ENCODE measurements around the gene PALM. TPM values are rescaled to one million over a fixed set of nuclear protein-coding genes. Genes with fewer than 3 reads are reported as not detected.

Gene PALM
- total RNA-seq, 1 experiment from 2014 or later, result 10.8 TPM

DNA sequence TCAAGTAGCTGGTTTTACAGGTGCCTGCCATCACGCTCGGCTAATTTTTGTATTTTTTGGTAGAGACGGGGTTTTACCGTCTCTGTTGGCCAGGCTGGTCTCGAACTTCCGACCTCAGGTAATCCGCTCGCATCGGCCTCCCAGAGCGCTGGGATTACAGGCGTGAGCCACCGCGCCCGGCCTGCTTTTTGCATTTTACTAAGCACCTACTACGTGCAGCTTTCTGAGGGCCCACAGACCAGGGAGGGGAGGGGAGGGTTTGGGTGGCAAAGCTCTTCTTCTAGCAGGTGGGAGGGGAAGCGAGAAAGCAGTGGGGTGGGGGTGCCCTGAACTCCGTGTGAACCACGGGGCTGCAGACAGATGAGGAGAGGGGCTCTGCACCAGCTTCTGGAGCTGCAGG, 15.0 kb downstream of the PALM start:
- Histone ChIP-seq H3K27me3 (ENCODE audit: low read length) (no peaks in the 10 kb centered on the region), H3K9me3 (ENCODE audit: low read length) (no peaks in the 10 kb centered on the region), H3K4me2 (ENCODE audit: low read length) (no peak overlapping the region), H3K36me3 (ENCODE audit: low read depth, low read length) (no peaks in the 10 kb centered on the region), H3K4me1 (ENCODE audit: insufficient read depth, low read length) (no peaks in the 10 kb centered on the region), H4K20me1 (ENCODE audit: low read length) (no peaks in the 10 kb centered on the region), H3F3A (ENCODE audit: low read length, unreplicated experiment) (no peaks in the 10 kb centered on the region), H3K27ac (ENCODE audit: low read length) (no peak overlapping the region), H3K79me2 (ENCODE audit: low read length) (no peaks in the 10 kb centered on the region), H3K9ac (ENCODE audit: low read length) (no peak overlapping the region), H2AFZ (ENCODE audit: low read length) (no peak overlapping the region), H3K9me2 (replicated peaks; ENCODE audit: low read length) (no peaks in the 10 kb centered on the region), H3K4me3 (ENCODE audit: low read length) (no peak overlapping the region)
- ATAC-seq (no peak), DNase-seq (no peak)
- TF ChIP-seq, protein P1, sequence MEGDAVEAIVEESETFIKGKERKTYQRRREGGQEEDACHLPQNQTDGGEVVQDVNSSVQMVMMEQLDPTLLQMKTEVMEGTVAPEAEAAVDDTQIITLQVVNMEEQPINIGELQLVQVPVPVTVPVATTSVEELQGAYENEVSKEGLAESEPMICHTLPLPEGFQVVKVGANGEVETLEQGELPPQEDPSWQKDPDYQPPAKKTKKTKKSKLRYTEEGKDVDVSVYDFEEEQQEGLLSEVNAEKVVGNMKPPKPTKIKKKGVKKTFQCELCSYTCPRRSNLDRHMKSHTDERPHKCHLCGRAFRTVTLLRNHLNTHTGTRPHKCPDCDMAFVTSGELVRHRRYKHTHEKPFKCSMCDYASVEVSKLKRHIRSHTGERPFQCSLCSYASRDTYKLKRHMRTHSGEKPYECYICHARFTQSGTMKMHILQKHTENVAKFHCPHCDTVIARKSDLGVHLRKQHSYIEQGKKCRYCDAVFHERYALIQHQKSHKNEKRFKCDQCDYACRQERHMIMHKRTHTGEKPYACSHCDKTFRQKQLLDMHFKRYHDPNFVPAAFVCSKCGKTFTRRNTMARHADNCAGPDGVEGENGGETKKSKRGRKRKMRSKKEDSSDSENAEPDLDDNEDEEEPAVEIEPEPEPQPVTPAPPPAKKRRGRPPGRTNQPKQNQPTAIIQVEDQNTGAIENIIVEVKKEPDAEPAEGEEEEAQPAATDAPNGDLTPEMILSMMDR (conservative IDR thresholded peaks at IDR 0.05; ENCODE audit: low read depth, low read length), result no peak
- TF ChIP-seq EZH2phosphoT487 (IDR thresholded peaks at IDR 0.05; ENCODE audit: borderline replicate concordance, low read length) (no peak), EZH2 (IDR thresholded peaks at IDR 0.05; ENCODE audit: low read length, unreplicated experiment) (no peak)
- no TSS peak for BruUV-seq (replicated peaks)
- CTCF ChIA-PET, result no interaction called here
- intact Hi-C loops (cut with micrococcal nuclease), result no loop called here
- POLR2A ChIA-PET (ENCODE audit: unreplicated experiment), result no interaction called here

DNA sequence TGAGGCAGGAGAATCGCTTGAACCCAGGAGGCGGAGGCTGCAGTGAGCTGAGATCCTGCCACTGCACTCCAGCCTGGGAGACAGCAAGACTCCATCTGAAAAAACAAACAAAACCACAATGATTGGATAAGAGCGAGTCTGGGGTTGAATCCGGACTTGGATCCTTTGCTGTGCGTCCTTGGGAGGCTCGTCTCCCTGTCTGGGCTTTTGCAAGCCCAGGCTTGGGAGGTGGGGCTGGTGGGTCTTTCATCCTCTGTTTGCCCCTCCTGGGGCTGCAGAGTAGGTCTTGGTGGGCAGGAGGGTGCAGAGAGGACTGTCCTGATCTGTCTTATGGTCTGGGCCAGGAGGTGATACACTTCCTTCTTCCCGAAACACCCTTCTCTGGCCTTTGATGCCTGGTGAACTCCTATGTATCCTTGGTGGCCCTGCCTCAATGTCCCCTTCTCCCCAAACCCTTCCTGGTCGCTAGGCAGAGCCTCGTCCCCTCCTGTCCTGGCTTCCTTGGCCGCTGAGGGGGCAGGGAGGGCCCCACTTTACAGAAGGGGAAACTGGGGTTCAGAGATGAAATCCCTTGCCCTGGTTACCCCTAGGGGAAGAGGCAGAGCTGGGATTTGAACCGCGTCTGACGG, 16.8 kb downstream of the PALM start:
- no peak overlapping the region for H3K4me2 ChIP-seq (ENCODE audit: low read length)
- intact Hi-C loops (cut with micrococcal nuclease), result no loop called here
- H3F3A ChIP-seq (ENCODE audit: low read length, unreplicated experiment), result no peaks in the 10 kb centered on the region
- no peak for DNase-seq
- POLR2A ChIA-PET (ENCODE audit: unreplicated experiment), result no interaction called here
- no peaks in the 10 kb centered on the region for H3K9me3 ChIP-seq (ENCODE audit: low read length)
- no peak overlapping the region for H3K27ac ChIP-seq (ENCODE audit: low read length)
- H3K4me3 ChIP-seq (ENCODE audit: low read length), result no peak overlapping the region
- ATAC-seq, result no peak
- no peaks in the 10 kb centered on the region for H4K20me1 ChIP-seq (ENCODE audit: low read length)
- no peaks in the 10 kb centered on the region for H3K36me3 ChIP-seq (ENCODE audit: low read depth, low read length)
- TF ChIP-seq, protein P1 (conservative IDR thresholded peaks at IDR 0.05; ENCODE audit: low read depth, low read length), result no peak
- TF ChIP-seq EZH2 (IDR thresholded peaks at IDR 0.05; ENCODE audit: low read length, unreplicated experiment) (no peak), EZH2phosphoT487 (IDR thresholded peaks at IDR 0.05; ENCODE audit: borderline replicate concordance, low read length) (no peak)
- CTCF ChIA-PET, result no interaction called here
- no peak overlapping the region for H2AFZ ChIP-seq (ENCODE audit: low read length)
- no peaks in the 10 kb centered on the region for H3K79me2 ChIP-seq (ENCODE audit: low read length)
- BruUV-seq (replicated peaks), result no TSS peak
- H3K9me2 ChIP-seq (replicated peaks; ENCODE audit: low read length), result no peaks in the 10 kb centered on the region
- H3K4me1 ChIP-seq (ENCODE audit: insufficient read depth, low read length), result no peaks in the 10 kb centered on the region
- no peaks in the 10 kb centered on the region for H3K27me3 ChIP-seq (ENCODE audit: low read length)
- no peak overlapping the region for H3K9ac ChIP-seq (ENCODE audit: low read length)

DNA sequence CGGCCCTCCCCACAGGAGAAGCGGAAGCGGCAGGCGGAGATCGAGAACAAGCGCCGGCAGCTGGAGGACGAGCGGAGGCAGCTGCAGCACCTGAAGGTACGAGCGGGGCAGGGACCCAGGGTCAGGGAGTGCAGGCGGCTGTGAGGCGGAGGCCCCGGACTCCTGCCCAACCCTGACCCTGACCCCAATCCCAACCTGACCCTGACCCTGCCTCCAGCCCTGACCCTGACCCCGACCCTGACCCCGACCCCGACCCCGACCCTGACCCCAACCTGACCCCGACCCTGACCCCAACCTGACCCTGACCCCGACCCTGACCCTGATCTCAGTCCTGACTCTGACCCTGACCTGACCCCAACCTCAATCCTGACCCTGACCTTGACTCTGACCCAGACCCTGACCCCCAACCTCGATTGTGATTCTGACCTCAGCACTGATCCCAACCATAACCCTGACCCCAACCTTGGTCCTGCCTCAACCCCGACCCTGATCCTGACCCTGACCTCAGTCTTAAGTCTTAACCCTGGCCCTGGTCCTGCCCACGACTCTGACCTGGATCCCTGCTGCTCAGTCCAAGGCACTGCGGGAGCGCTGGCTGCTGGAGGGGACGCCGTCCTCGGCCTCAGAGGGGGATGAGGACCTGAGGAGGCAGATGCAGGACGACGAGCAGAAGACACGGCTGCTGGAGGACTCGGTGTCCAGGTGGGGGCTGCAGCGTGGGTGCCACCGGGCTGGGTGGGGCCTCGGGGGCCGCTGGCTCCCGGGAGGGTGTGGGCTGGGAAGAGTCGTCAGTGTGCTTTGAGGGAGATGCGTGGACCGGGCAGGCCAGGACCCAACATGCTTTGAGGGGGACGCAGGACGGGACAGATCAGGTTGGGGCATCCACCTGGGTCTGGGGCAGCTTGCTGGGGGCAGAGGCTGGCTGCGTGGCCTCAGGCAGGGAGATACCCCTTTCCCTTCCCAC, 18.5 kb downstream of the PALM start:
- Histone ChIP-seq H4K20me1 (ENCODE audit: low read length) (no peaks in the 10 kb centered on the region), H3K36me3 (ENCODE audit: low read depth, low read length) (no peaks in the 10 kb centered on the region)

More for the DNA sequence above, 18.5 kb downstream of the PALM start:
- no peaks in the 10 kb centered on the region for H3K9me2 ChIP-seq (replicated peaks; ENCODE audit: low read length)
- H3F3A ChIP-seq (ENCODE audit: low read length, unreplicated experiment), result no peaks in the 10 kb centered on the region
- H3K4me3 ChIP-seq (ENCODE audit: low read length), result no peak overlapping the region
- ATAC-seq, result no peak
- no peak overlapping the region for H3K27ac ChIP-seq (ENCODE audit: low read length)
- no peak overlapping the region for H3K9ac ChIP-seq (ENCODE audit: low read length)
- H3K27me3 ChIP-seq (ENCODE audit: low read length), result no peaks in the 10 kb centered on the region
- H2AFZ ChIP-seq (ENCODE audit: low read length), result no peak overlapping the region
- CTCF ChIA-PET, result no interaction called here
- H3K9me3 ChIP-seq (ENCODE audit: low read length), result no peaks in the 10 kb centered on the region
- H3K4me1 ChIP-seq (ENCODE audit: insufficient read depth, low read length), result no peaks in the 10 kb centered on the region
- POLR2A ChIA-PET (ENCODE audit: unreplicated experiment), result no interaction called here
- H3K4me2 ChIP-seq (ENCODE audit: low read length), result no peak overlapping the region
- H3K79me2 ChIP-seq (ENCODE audit: low read length), result no peaks in the 10 kb centered on the region
- no peak for DNase-seq
- intact Hi-C loops (cut with micrococcal nuclease), result no loop called here
- TF ChIP-seq, protein P1 (conservative IDR thresholded peaks at IDR 0.05; ENCODE audit: low read depth, low read length), result no peak
- TF ChIP-seq EZH2phosphoT487 (IDR thresholded peaks at IDR 0.05; ENCODE audit: borderline replicate concordance, low read length), result no peak
- no peak for TF ChIP-seq EZH2 (IDR thresholded peaks at IDR 0.05; ENCODE audit: low read length, unreplicated experiment)
- BruUV-seq (replicated peaks), result no TSS peak

All from PC-3 (cell line).